IPS-15b (cell line): Measurements from ENCODE around the gene PRCP.

Source experiments
- H3K27me3 ChIP-seq: one replicate; pipeline ENCODE4 v1.6.1; 2013; ENCODE audit warnings: low read length; ENCODE audit not compliant: control insufficient read depth, insufficient read depth
- H3K36me3 ChIP-seq: one replicate; pipeline ENCODE4 v1.6.1; 2013; ENCODE audit warnings: low read length; ENCODE audit not compliant: control insufficient read depth, insufficient read depth
- H3K4me1 ChIP-seq: one replicate; pipeline ENCODE4 v1.6.1; 2013; ENCODE audit warnings: mild to moderate bottlenecking, low read length; ENCODE audit not compliant: control insufficient read depth, insufficient read depth
- H3K4me3 ChIP-seq: one replicate; pipeline ENCODE4 v1.5.1; 2013; ENCODE audit warnings: low read depth, low read length
- H3K9ac ChIP-seq: one replicate; pipeline ENCODE4 v1.6.1; 2013; ENCODE audit warnings: low read depth, mild to moderate bottlenecking, low read length
- H3K9me3 ChIP-seq: one replicate; pipeline ENCODE4 v1.6.1; 2013; ENCODE audit warnings: mild to moderate bottlenecking, low read length; ENCODE audit not compliant: control insufficient read depth, insufficient read depth

The PRCP gene

DNA sequence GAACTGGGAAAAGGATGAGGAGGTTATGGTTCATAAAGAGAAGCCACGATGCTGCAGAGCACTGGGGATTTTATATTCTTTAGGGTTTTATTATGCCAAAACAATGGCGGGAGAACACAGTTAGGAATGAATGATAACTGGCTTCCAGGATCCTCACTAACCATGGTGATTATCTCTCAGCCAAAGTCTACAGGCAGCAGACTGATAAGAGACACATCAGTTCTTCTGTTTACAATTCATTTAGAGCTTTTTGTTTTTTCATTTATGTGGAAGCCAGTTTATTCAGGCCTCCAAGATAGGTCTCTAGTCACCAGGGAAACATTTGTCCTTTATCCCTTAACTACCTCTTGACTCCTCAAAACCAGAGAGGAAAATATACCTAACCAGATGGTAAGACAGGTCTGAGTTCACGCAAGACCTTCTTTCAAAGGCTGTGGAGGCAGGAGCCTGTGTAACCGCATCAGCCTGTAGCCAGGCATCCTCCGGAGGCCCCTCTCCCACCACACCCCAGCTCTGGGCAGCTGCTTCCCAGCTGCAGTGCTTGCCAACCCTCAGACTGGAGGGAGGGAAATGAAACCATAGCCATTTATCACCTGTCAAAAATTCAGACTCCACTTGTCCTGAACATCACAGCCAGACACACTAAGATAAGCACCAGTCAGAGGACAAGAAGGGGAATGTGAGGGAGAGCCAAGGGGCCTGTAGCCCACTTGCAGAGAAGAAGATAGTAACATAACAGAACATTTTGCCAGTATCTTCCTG is 109.3 kb downstream of the PRCP start:
- H3K4me3 ChIP-seq, result no peak overlapping the region
- H3K36me3 ChIP-seq, result no peaks in the 10 kb centered on the region
- no peaks in the 10 kb centered on the region for H3K27me3 ChIP-seq
- H3K9ac ChIP-seq, result no peak overlapping the region
- H3K9me3 ChIP-seq, result no peaks in the 10 kb centered on the region
- no peaks in the 10 kb centered on the region for H3K4me1 ChIP-seq

DNA sequence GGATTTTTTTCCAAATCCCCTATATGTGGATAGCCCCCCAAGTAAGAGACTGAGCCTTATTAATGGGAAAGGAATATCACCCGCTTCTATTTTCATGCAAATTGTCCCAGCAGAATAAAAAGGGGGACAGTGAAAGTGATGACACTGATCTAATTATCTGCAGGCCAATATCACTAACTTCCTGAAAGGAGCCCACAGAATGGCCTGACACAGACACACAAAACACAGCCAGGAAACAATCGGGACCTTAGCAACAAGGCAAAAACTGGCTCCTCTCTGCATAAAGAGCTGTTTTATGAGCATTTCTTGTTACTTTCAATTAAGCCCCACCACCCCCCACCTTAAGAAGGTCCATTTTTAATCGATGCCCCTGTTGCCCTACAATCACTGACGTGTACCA is 112.2 kb downstream of the PRCP start:
- Histone ChIP-seq H3K27me3 (no peaks in the 10 kb centered on the region), H3K36me3 (no peaks in the 10 kb centered on the region), H3K4me1 (no peaks in the 10 kb centered on the region), H3K9me3 (no peaks in the 10 kb centered on the region), H3K9ac (no peak overlapping the region), H3K4me3 (no peak overlapping the region)

DNA sequence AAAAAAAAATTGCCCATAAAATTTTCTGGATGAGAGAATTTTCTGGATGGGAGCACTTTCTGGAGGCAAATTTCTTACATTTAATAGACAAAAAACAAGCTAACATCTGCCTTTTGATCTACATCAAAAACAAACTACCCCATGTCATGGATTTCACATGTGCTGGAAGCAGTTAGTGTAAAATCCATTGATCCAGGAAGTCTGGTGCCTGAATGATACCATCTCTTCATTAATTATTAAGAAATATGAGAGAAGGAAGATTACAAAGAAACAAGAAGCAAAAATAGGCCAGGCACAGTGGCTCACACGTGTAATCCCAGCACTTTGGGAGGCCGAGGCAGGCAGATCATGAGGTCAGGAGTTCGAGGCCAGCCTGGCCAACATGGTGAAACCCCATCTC is 113.4 kb downstream of the PRCP start:
- no peaks in the 10 kb centered on the region for H3K27me3 ChIP-seq
- no peaks in the 10 kb centered on the region for H3K4me1 ChIP-seq
- no peak overlapping the region for H3K9ac ChIP-seq
- H3K4me3 ChIP-seq, result no peak overlapping the region
- no peaks in the 10 kb centered on the region for H3K9me3 ChIP-seq
- H3K36me3 ChIP-seq, result no peaks in the 10 kb centered on the region

DNA sequence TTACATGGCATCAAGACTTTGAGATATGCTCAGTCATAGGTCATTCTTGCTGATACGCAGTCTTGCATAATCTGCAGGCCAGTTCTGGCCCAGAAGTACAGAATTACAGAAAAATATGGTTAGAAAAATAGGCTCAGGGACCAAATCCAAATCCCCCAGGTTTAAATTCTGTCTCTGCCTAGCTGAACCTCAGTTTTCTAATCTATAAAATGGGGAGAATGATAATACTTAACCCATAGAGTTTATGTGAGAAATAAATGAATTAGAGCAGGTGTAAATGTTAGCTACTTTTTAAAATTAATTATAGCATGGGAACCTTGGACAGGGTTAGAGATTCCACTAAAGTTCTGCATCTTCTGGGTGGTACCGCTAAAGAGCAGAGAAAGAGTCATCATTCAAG is 114.2 kb downstream of the PRCP start:
- no peaks in the 10 kb centered on the region for H3K36me3 ChIP-seq
- no peaks in the 10 kb centered on the region for H3K4me1 ChIP-seq
- H3K9me3 ChIP-seq, result no peaks in the 10 kb centered on the region

DNA sequence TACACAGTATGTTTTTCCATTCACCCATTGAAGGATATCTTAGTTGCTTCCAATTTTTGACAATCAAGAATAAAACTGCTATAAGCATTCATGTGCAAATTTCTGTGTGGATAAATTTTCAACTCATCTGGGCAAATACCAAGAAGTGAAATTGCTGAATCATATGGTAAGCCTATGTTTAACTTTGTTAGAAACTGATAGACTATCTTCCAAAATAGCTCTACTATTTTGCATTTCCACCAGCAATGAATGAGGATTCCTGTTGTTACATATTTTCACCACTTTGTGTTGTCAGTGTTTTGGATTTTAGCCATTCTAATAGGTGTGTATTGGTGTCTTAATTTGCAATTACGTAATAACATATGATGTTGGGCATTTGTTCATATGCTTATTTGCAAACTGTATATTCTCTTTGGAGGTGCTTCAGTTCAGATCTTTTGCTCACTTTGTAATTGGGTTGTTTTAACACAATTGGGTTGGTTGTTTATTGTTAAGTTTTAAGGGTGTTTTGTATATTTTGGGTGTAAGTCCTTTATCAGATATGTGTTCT is 117.3 kb downstream of the PRCP start:
- Histone ChIP-seq H3K9ac (no peak overlapping the region), H3K36me3 (no peaks in the 10 kb centered on the region), H3K4me1 (no peaks in the 10 kb centered on the region), H3K4me3 (no peak overlapping the region), H3K27me3 (no peaks in the 10 kb centered on the region), H3K9me3 (no peaks in the 10 kb centered on the region)

More for the DNA sequence above, 114.2 kb downstream of the PRCP start:
- H3K4me3 ChIP-seq, result no peak overlapping the region
- no peaks in the 10 kb centered on the region for H3K27me3 ChIP-seq
- H3K9ac ChIP-seq, result no peak overlapping the region

DNA sequence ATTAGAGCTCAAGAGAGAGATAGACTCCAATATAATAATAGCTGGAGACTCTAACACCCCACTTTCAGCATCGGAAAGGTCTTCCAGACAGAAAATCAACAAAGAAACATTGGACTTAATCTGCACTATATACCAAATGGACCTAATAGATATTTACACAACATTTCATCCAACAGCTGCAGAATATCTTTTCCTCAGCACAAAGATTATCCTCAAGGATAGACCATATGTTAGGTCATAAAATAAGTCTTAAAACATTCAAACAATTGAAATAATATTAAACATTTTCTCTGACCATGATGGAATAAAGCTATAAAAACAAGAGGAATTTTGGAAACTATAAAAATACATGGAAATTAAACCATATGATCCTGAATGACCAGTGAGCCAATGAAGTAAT is 121.5 kb downstream of the PRCP start:
- no peak overlapping the region for H3K4me3 ChIP-seq
- no peak overlapping the region for H3K9ac ChIP-seq
- no peaks in the 10 kb centered on the region for H3K36me3 ChIP-seq
- no peaks in the 10 kb centered on the region for H3K9me3 ChIP-seq
- no peaks in the 10 kb centered on the region for H3K27me3 ChIP-seq
- H3K4me1 ChIP-seq, result no peaks in the 10 kb centered on the region

DNA sequence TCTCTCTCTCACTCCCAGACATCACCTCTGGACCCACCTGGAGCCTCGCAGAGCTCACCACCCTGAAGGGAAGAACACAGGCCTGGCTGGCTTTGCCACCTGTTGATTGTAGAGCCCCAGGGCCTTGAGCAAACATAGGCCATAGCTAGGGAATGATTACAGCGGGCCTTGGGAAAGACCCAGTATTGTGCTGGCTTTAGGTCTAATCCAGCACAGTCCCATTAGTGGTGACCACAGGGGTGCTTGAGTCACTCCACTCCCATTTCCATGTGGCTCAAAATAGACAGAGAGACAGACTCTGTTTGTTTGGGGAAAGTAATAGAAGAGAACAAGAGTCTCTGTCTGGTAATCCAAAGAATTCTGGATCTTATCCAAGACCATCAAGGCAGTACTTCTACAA is 123.9 kb downstream of the PRCP start:
- Histone ChIP-seq H3K9me3 (no peaks in the 10 kb centered on the region), H3K9ac (no peak overlapping the region), H3K27me3 (no peaks in the 10 kb centered on the region), H3K4me1 (no peaks in the 10 kb centered on the region), H3K36me3 (no peaks in the 10 kb centered on the region), H3K4me3 (no peak overlapping the region)

DNA sequence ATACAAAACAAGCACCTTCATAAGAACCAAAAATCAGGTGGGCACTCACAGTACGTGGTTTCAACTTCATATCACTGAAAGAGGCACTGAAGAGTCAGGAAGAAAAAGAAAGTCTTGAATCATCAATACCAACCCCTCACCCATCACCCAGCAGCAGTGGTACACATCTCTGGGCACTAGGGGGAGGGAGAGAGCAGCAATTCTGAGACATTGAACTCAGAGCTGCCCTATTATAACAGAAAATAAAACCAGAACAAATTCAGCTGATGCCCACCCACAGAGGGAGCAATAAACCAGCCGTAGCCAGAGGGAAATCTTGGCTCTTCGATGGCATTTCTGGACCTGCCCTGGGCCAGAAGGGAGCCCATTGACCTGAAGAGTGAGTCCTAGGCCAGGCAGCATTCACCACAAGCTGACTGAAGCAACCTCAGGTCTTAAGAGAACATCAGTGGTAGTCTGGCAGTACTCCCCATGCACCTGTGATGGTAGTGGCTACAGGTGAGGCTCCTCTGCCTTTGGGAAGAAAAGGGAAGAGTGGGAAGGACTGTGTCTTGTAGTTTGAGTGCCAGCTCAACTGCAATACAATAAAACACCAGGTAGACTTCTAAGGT is 124.4 kb downstream of the PRCP start:
- no peaks in the 10 kb centered on the region for H3K36me3 ChIP-seq
- H3K9me3 ChIP-seq, result no peaks in the 10 kb centered on the region
- no peak overlapping the region for H3K9ac ChIP-seq
- no peaks in the 10 kb centered on the region for H3K4me1 ChIP-seq
- no peak overlapping the region for H3K4me3 ChIP-seq
- no peaks in the 10 kb centered on the region for H3K27me3 ChIP-seq

DNA sequence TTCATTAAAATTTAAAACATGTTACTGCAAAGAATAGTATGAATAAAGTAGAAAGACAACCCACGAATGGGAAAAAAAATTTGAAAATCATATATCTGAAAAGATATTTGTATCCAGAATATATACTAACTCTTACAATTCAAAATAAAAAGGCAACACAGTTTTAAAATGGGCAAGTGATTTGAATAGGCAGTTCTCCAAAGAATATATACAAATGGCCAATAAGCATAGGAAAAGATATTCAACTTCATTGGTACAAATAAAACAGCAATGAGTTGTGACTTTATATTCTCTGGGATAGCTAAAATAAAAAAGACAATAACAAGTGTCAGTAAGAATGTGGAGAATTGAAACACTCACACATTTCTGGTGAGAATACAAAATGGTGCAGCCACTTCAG is 125.0 kb downstream of the PRCP start:
- H3K9me3 ChIP-seq, result no peaks in the 10 kb centered on the region
- no peaks in the 10 kb centered on the region for H3K36me3 ChIP-seq
- no peak overlapping the region for H3K4me3 ChIP-seq
- no peak overlapping the region for H3K9ac ChIP-seq
- no peaks in the 10 kb centered on the region for H3K4me1 ChIP-seq
- no peaks in the 10 kb centered on the region for H3K27me3 ChIP-seq
